Loucy (cell line): Measurements from ENCODE around the gene METTL15.

ENCODE experiments used
- H2AFZ ChIP-seq: fragments of 200-600 bp; sonication (generic); 2 replicates; pipeline ENCODE4 v1.6.0; 2016; ENCODE audit warnings: antibody characterized with exemption, mild to moderate bottlenecking, low read length, moderate library complexity
- H3F3A ChIP-seq: fragments of 200-600 bp; 2 replicates; pipeline ENCODE4 v1.6.0; 2016; ENCODE audit warnings: antibody characterized with exemption, low read depth, mild to moderate bottlenecking
- H3K27me3 ChIP-seq: fragments of 200-600 bp; sonication (generic); 2 replicates; pipeline ENCODE4 v1.6.1; 2014; ENCODE audit warnings: low read length, mild to moderate bottlenecking; ENCODE audit not compliant: insufficient read depth, poor library complexity, severe bottlenecking
- H3K36me3 ChIP-seq: fragments of 200-600 bp; sonication (generic); 2 replicates; pipeline ENCODE4 v1.6.1; 2016; ENCODE audit warnings: low read length; ENCODE audit not compliant: insufficient read depth
- H3K4me1 ChIP-seq: fragments of 200-600 bp; sonication (generic); 2 replicates; pipeline ENCODE4 v1.5.1; 2014; ENCODE audit warnings: low read length, mild to moderate bottlenecking; ENCODE audit not compliant: insufficient read depth, poor library complexity, severe bottlenecking
- H3K4me2 ChIP-seq: fragments of 200-600 bp; sonication (generic); 2 replicates; pipeline ENCODE4 v1.6.0; 2014; ENCODE audit warnings: antibody characterized with exemption, low read length, low read depth, mild to moderate bottlenecking; ENCODE audit not compliant: poor library complexity, severe bottlenecking
- H3K4me3 ChIP-seq: fragments of 200-600 bp; sonication (generic); 2 replicates; pipeline ENCODE4 v1.5.1; 2014; ENCODE audit warnings: low read length, mild to moderate bottlenecking, mixed read lengths; ENCODE audit not compliant: poor library complexity, severe bottlenecking
- H3K79me2 ChIP-seq: fragments of 200-600 bp; sonication (generic); 2 replicates; pipeline ENCODE4 v1.6.1; 2014; ENCODE audit warnings: low read length; ENCODE audit not compliant: insufficient read depth
- H3K9ac ChIP-seq: fragments of 200-600 bp; sonication (generic); 2 replicates; pipeline ENCODE4 v1.6.0; 2014; ENCODE audit warnings: mild to moderate bottlenecking, low read depth, low read length, moderate library complexity; ENCODE audit not compliant: poor library complexity, severe bottlenecking
- H3K9me2 ChIP-seq: fragments of 200-600 bp; sonication (generic); replicated peaks from 2 replicates; pipeline ENCODE4 v1.6.1; 2016; ENCODE audit warnings: low read depth, low read length, mixed read lengths
- H3K9me3 ChIP-seq: fragments of 200-600 bp; sonication (generic); 2 replicates; pipeline ENCODE4 v1.6.1; 2014; ENCODE audit warnings: mild to moderate bottlenecking, antibody characterized with exemption, low read length, low read depth; ENCODE audit not compliant: insufficient read depth
- H4K20me1 ChIP-seq: fragments of 200-600 bp; sonication (generic); 2 replicates; pipeline ENCODE4 v1.6.0; 2014; ENCODE audit warnings: antibody characterized with exemption, low read length, mild to moderate bottlenecking; ENCODE audit not compliant: insufficient read depth, poor library complexity, severe bottlenecking
- EZH2phosphoT487 ChIP-seq: fragments of 200-600 bp; IDR thresholded peaks from 2 replicates; pipeline ENCODE4 v1.6.1; 2018; ENCODE audit warnings: antibody characterized with exemption, mild to moderate bottlenecking, moderate library complexity, borderline replicate concordance
- TF ChIP-seq, protein P1 (sequence below): fragments of 200-600 bp; sonication (generic); conservative IDR thresholded peaks from 2 replicates; pipeline ENCODE4 v1.5.1; 2014; ENCODE audit warnings: mild to moderate bottlenecking, antibody characterized with exemption, low read length

Gene METTL15

DNA sequence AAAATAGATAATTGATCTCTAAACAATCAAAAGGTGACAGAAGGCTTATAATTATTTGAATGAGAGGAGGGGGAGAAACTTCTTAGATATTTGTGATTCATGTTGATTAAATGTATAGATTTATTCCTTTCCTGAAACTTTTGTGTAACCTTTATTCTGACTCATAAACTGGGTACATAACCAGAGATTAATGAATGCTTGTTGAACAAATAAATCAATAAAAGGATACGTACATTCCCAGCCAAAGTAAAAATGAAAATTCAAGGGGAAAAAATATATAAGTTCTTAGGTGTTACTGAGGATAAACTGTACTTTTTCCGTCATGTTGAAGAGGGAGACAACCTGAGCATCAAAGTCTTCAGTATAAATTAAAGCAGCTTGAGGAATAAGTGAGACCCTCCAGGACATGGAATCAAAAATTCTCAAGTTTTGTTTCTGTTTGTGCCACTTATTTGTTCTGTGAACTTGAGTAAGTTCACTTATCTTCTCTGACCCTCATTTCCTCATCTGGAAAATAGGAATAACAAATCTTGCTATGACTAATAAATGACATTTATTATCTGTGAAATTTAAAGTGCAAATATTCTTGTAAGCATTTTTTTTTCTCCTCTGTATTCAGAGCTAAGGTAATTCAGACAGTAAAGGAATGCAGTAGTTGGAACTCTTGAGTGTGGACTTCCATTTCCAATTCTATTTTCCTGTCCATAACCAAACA, 195.4 kb downstream of the METTL15 start:
- no peaks in the 10 kb centered on the region for H3K4me1 ChIP-seq
- no peaks in the 10 kb centered on the region for H3K27me3 ChIP-seq
- H3F3A ChIP-seq = no peaks in the 10 kb centered on the region
- H3K36me3 ChIP-seq = no peaks in the 10 kb centered on the region
- TF ChIP-seq, protein P1, sequence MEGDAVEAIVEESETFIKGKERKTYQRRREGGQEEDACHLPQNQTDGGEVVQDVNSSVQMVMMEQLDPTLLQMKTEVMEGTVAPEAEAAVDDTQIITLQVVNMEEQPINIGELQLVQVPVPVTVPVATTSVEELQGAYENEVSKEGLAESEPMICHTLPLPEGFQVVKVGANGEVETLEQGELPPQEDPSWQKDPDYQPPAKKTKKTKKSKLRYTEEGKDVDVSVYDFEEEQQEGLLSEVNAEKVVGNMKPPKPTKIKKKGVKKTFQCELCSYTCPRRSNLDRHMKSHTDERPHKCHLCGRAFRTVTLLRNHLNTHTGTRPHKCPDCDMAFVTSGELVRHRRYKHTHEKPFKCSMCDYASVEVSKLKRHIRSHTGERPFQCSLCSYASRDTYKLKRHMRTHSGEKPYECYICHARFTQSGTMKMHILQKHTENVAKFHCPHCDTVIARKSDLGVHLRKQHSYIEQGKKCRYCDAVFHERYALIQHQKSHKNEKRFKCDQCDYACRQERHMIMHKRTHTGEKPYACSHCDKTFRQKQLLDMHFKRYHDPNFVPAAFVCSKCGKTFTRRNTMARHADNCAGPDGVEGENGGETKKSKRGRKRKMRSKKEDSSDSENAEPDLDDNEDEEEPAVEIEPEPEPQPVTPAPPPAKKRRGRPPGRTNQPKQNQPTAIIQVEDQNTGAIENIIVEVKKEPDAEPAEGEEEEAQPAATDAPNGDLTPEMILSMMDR = no peak
- TF ChIP-seq EZH2phosphoT487 = no peak
- no peak overlapping the region for H3K4me3 ChIP-seq
- H3K9me3 ChIP-seq = no peaks in the 10 kb centered on the region
- no peaks in the 10 kb centered on the region for H3K9me2 ChIP-seq
- H3K4me2 ChIP-seq = no peak overlapping the region
- H4K20me1 ChIP-seq = no peaks in the 10 kb centered on the region
- H2AFZ ChIP-seq = no peak overlapping the region
- H3K79me2 ChIP-seq = no peaks in the 10 kb centered on the region
- no peak overlapping the region for H3K9ac ChIP-seq

DNA sequence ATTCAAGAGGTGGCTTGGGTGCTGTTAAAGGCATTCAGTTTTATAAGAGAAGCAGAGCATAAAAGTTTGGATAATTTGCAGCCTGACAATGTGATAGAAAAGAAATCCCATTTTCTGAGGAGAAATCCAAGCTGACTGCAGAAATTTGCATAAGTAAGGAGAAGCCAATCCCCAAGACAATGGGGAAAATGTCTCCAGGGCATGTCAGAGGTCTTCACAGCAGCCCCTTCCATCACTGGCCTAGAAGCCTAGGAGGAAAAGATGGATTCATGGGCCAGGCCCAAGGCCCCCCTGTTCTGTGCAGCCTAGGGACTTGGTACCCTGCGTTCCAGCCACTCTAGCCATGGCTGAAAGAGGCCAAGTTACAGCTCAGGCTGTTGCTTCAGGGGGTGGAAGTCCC, 207.3 kb downstream of the METTL15 start:
- H3K79me2 ChIP-seq = no peaks in the 10 kb centered on the region
- no peaks in the 10 kb centered on the region for H4K20me1 ChIP-seq
- no peak overlapping the region for H3K9ac ChIP-seq
- H3K9me2 ChIP-seq = no peaks in the 10 kb centered on the region
- no peak overlapping the region for H3K4me2 ChIP-seq
- H3K9me3 ChIP-seq = no peaks in the 10 kb centered on the region
- no peaks in the 10 kb centered on the region for H3K27me3 ChIP-seq
- no peaks in the 10 kb centered on the region for H3F3A ChIP-seq
- H2AFZ ChIP-seq = no peak overlapping the region
- H3K36me3 ChIP-seq = no peaks in the 10 kb centered on the region
- no peak overlapping the region for H3K4me3 ChIP-seq
- no peaks in the 10 kb centered on the region for H3K4me1 ChIP-seq
- no peak for TF ChIP-seq EZH2phosphoT487
- TF ChIP-seq, protein P1 = no peak

DNA sequence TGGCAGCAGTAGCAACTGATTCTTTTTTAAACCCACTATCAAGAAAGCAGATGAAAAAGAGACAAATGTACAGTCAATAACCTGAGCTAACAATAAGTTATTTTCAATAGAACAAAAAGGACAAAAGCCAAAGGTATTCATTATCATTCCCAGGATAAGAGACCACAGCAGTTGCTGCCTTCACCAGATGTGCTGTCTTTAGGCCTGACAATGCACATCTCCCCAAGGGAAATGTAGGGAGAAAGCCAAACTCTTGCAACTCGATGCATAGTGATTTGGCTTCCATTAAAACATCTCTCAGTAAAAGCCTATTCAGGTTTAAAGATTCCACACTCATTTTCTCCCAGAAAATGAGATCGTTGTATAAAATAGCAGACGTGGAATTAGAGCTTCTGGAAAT, 210.7 kb downstream of the METTL15 start:
- Histone ChIP-seq H4K20me1 (no peaks in the 10 kb centered on the region), H3K9me3 (no peaks in the 10 kb centered on the region), H3K4me3 (no peak overlapping the region), H3K4me2 (no peak overlapping the region), H3F3A (no peaks in the 10 kb centered on the region), H3K79me2 (no peaks in the 10 kb centered on the region), H3K36me3 (no peaks in the 10 kb centered on the region), H3K27me3 (no peaks in the 10 kb centered on the region), H3K9me2 (no peaks in the 10 kb centered on the region), H2AFZ (no peak overlapping the region), H3K4me1 (no peaks in the 10 kb centered on the region), H3K9ac (no peak overlapping the region)
- TF ChIP-seq, protein P1 = no peak
- TF ChIP-seq EZH2phosphoT487 = no peak
